ENCODE data around the gene APOLD1.
A peak's percentile ranks its signal among the peaks of the same experiment; 100 is the strongest.
"Not testable (repeated sequence)": the region's sequence is repeated elsewhere in the genome, so short reads cannot be mapped to it uniquely, and the experiment has no call there.

Gene APOLD1

GRCh38 chr12:12839003-12839395, 53.5 kb downstream of the APOLD1 start:
- DNase-seq (ENCODE audit: low spot score), result no peak
- no peak for FAIRE-seq

DNA sequence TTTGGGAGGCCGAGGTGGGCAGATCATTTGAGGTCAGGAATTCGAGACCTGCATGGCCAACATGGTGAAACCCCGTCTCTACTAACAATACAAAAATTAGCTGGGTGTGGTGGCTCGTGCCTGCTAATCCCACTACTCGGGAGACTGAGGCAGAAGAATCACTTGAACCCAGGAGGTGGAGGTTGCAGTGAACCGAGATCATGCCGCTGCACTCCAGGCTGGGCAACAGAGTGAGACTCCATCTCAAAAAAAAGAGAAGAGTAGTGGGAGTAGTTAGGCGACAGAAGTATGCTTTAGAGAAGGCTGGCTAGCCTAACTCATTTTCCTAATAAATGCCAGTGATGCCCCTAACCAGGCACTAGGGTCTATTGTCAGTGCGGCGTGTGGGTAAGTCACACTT, 54.0 kb downstream of the APOLD1 start:
- not testable (repeated sequence) for FAIRE-seq; DNase-seq (ENCODE audit: low spot score)

DNA sequence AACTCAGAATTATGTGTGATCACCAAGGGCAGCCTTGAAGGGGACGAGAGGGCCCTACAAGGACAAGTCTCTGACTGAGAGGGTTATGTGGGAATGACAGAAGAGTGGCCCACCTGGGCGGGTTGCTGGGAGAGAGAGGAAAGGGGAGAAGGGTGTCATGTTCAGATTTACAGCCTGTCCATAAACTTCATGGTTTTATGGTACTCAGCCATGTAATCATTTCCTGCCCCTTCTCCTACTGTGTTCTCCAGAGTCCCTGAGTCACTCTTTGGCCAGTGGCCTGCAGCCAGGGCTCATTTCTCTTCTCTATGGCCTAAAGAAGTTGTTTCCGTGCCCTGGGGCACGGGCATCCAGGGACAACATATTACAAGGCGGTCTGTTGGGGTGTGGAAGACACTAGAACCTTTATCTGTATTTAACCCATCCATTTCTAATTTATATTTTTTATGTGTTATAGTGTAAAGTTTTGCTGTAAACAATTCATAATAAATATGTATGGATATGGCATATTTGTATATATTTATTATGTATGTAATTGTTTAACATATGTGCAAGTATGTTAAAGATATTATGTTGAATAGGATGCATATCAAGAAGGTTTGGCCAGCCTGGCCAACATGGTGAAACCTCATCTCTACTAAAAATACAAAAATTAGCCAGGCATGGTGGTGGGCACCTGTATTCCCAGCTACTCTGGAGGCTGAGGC, 54.6 kb downstream of the APOLD1 start:
- DNase-seq (ENCODE audit: low spot score) (peak; percentile 89), FAIRE-seq (peak; percentile 42)

- DNase-seq (ENCODE audit: low spot score) (no peak), FAIRE-seq (no peak)
These were observed 55.1 kb downstream of the APOLD1 start for GRCh38 chr12:12840580-12840899.
